ENCODE data around the gene RASGRF2. TPM values are rescaled to one million over a fixed set of nuclear protein-coding genes. Genes with fewer than 3 reads are reported as not detected.
A peak's percentile ranks its signal among the peaks of the same experiment; 100 is the strongest.

Gene RASGRF2
- total and polyA plus RNA-seq, 2 of the 13 experiments (the other 11 are each of a cell fraction or from before 2014, with no cell fraction given), result 23.6 to 29.0 TPM

DNA sequence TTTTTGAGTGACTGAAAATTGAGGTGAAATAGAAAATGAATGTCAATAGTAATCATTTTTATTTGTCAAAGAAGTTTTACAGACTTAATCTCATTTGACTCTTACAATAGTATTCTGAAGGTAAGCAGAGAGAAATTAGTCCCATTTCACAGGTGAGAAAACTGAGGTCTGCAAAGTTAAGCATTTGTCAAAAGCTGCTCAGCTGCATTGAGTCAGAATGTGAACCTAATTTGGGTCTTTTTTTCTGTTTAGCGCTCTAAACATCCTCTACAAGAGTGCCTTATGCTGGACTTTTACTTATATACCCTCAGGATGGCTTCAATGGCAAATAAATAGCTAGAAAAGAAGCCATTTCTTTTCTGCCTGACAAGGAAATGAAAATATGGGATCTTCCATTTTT, 135.7 kb downstream of the RASGRF2 start:
- DNase-seq (ENCODE audit: low spot score), result no peak
- ChIA-PET CTCF (ENCODE audit: low intra/inter-chr PET ratio, low total read pairs) (no interaction called here), POLR2A (no interaction called here)
- no peak for ATAC-seq
- in situ Hi-C loops (cut with HindIII; ENCODE audit: extremely low pct_ligation_motif_present, low pct_unique_long_range_greater_than_20kb), result no loop called here
- H3K4me2 ChIP-seq (ENCODE audit: low read depth, low read length), result no peak overlapping the region
- 96% methylated on average over 1 of the region's 1 CpG for WGBS (ENCODE audit: low lambda C conversion rate)
- H3K9ac ChIP-seq (ENCODE audit: insufficient read depth, low read depth, low read length), result no peak overlapping the region
- no peaks in the 10 kb centered on the region for H3K27me3 ChIP-seq (ENCODE audit: control insufficient read depth in 1 of 2, insufficient read depth in 2 of 2, low read length in 2 of 2)
- no peak overlapping the region for H3K4me3 ChIP-seq (replicated peaks in 1 of 3; ENCODE audit: insufficient read depth in 1 of 3, low read depth in 2 of 3, low read length in 3 of 3)
- no peak overlapping the region for H2AFZ ChIP-seq (ENCODE audit: low read length)
- FAIRE-seq, result no peak
- intact Hi-C loops (cut with micrococcal nuclease; ENCODE audit: unreplicated experiment), result no loop called here
- no TSS peak for BruUV-seq (replicated peaks)
- no peaks in the 10 kb centered on the region for H3K79me2 ChIP-seq (ENCODE audit: insufficient read depth, low read length)
- H3K27ac ChIP-seq (ENCODE audit: extremely low read length, insufficient read depth, low read length), result no peak overlapping the region
- peaks cover 7 to 48% of the 10 kb centered on the region in 2 experiments for H3K36me3 ChIP-seq (replicated peaks in 1 of 2; ENCODE audit: control insufficient read depth in 1 of 2, insufficient read depth in 2 of 2, low read length in 2 of 2)
- no peaks in the 10 kb centered on the region for H3K4me1 ChIP-seq (ENCODE audit: insufficient read depth, low read length)
- no peaks in the 10 kb centered on the region for H3K9me3 ChIP-seq (ENCODE audit: low read length)
- H4K20me1 ChIP-seq (ENCODE audit: insufficient read depth, low read length), result no peaks in the 10 kb centered on the region
- TF ChIP-seq ZNF629 (CRISPR knock-in tag; conservative IDR thresholded peaks at IDR 0.05) (peak; percentile 85), TMF1 (CRISPR knock-in tag; IDR thresholded peaks at IDR 0.05; ENCODE audit: low read depth) (no peak), ZNF724P (CRISPR knock-in tag; IDR thresholded peaks at IDR 0.05; ENCODE audit: borderline replicate concordance) (no peak)

DNA sequence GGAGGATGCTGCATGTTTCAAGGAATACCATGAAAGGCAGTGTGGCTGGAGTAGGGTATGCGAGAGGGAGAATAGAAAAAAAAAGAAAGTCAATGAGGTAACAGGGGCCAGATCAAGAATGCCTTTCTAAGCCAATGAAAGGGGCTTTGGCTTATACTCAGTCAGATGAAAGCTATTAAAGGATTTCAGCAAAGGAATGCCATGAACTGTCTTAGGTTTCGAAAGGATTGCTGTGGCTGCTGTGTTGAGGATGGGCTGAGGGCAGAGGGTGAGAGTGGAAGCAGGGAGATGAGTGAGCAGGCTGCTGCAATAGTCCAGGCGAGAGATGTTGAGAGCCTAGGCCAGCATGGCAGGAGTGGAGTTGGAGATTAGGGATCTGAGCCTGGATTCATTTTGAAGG, 137.6 kb downstream of the RASGRF2 start:
- Histone ChIP-seq H3K9ac (ENCODE audit: insufficient read depth, low read depth, low read length) (no peak overlapping the region), H2AFZ (ENCODE audit: low read length) (no peak overlapping the region), H3K4me1 (ENCODE audit: insufficient read depth, low read length) (no peaks in the 10 kb centered on the region), H3K9me3 (ENCODE audit: low read length) (no peaks in the 10 kb centered on the region), H3K79me2 (ENCODE audit: insufficient read depth, low read length) (no peaks in the 10 kb centered on the region), H3K4me2 (ENCODE audit: low read depth, low read length) (no peak overlapping the region), H4K20me1 (ENCODE audit: insufficient read depth, low read length) (no peaks in the 10 kb centered on the region), H3K4me3 (replicated peaks in 1 of 3; ENCODE audit: insufficient read depth in 1 of 3, low read depth in 2 of 3, low read length in 3 of 3) (no peak overlapping the region), H3K27me3 (ENCODE audit: control insufficient read depth in 1 of 2, insufficient read depth in 2 of 2, low read length in 2 of 2) (no peaks in the 10 kb centered on the region), H3K27ac (ENCODE audit: extremely low read length, insufficient read depth, low read length) (no peak overlapping the region), H3K36me3 (replicated peaks in 1 of 2; ENCODE audit: control insufficient read depth in 1 of 2, insufficient read depth in 2 of 2, low read length in 2 of 2) (peaks cover 4 to 41% of the 10 kb centered on the region in 2 experiments; a peak in 3 of 5 replicates)
- intact Hi-C loops (cut with micrococcal nuclease; ENCODE audit: unreplicated experiment) (no loop called here), in situ Hi-C loops (cut with HindIII; ENCODE audit: extremely low pct_ligation_motif_present, low pct_unique_long_range_greater_than_20kb) (no loop called here)
- DNase-seq (ENCODE audit: low spot score) (no peak), ATAC-seq (no peak), FAIRE-seq (no peak)
- WGBS (ENCODE audit: low lambda C conversion rate), result 96% methylated on average over 3 of the region's 3 CpGs
- CTCF ChIA-PET (ENCODE audit: low intra/inter-chr PET ratio, low total read pairs), result no interaction called here
- POLR2A ChIA-PET, result no interaction called here
- BruUV-seq (replicated peaks), result no TSS peak
- no peak for TF ChIP-seq HNRNPH1 (optimal IDR thresholded peaks at IDR 0.05; ENCODE audit: low read depth, low read length)
- TF ChIP-seq, protein P1, sequence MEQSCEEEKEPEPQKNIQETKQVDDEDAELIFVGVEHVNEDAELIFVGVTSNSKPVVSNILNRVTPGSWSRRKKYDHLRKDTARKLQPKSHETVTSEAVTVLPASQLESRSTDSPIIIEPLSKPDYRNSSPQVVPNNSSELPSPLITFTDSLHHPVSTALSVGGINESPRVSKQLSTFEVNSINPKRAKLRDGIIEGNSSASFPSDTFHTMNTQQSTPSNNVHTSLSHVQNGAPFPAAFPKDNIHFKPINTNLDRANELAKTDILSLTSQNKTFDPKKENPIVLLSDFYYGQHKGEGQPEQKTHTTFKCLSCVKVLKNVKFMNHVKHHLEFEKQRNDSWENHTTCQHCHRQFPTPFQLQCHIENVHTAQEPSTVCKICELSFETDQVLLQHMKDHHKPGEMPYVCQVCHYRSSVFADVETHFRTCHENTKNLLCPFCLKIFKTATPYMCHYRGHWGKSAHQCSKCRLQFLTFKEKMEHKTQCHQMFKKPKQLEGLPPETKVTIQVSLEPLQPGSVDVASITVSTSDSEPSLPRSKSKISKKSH (CRISPR knock-in tag; IDR thresholded peaks at IDR 0.05; ENCODE audit: borderline replicate concordance), result no peak
- no peak for TF ChIP-seq HDAC1 (CRISPR knock-in tag; IDR thresholded peaks at IDR 0.05)
- no peak for TF ChIP-seq REL (CRISPR knock-in tag; conservative IDR thresholded peaks at IDR 0.05)
- TF ChIP-seq ZNF549 (CRISPR knock-in tag; IDR thresholded peaks at IDR 0.05), result no peak
- no peak for TF ChIP-seq FOXJ3 (CRISPR knock-in tag; IDR thresholded peaks at IDR 0.05; ENCODE audit: borderline replicate concordance)
- TF ChIP-seq JDP2 (CRISPR knock-in tag; IDR thresholded peaks at IDR 0.05; ENCODE audit: borderline replicate concordance), result no peak
- TF ChIP-seq ZNF296 (CRISPR knock-in tag; conservative IDR thresholded peaks at IDR 0.05), result no peak
- TF ChIP-seq DNMT1 (CRISPR knock-in tag; IDR thresholded peaks at IDR 0.05), result no peak
- no peak for TF ChIP-seq FOXC1 (CRISPR knock-in tag; IDR thresholded peaks at IDR 0.05; ENCODE audit: borderline replicate concordance)
- no peak for TF ChIP-seq RORA (CRISPR knock-in tag; IDR thresholded peaks at IDR 0.05)
- TF ChIP-seq, protein P2, sequence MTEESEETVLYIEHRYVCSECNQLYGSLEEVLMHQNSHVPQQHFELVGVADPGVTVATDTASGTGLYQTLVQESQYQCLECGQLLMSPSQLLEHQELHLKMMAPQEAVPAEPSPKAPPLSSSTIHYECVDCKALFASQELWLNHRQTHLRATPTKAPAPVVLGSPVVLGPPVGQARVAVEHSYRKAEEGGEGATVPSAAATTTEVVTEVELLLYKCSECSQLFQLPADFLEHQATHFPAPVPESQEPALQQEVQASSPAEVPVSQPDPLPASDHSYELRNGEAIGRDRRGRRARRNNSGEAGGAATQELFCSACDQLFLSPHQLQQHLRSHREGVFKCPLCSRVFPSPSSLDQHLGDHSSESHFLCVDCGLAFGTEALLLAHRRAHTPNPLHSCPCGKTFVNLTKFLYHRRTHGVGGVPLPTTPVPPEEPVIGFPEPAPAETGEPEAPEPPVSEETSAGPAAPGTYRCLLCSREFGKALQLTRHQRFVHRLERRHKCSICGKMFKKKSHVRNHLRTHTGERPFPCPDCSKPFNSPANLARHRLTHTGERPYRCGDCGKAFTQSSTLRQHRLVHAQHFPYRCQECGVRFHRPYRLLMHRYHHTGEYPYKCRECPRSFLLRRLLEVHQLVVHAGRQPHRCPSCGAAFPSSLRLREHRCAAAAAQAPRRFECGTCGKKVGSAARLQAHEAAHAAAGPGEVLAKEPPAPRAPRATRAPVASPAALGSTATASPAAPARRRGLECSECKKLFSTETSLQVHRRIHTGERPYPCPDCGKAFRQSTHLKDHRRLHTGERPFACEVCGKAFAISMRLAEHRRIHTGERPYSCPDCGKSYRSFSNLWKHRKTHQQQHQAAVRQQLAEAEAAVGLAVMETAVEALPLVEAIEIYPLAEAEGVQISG (CRISPR knock-in tag; IDR thresholded peaks at IDR 0.05), result no peak
- no peak for TF ChIP-seq SP140L (CRISPR knock-in tag; IDR thresholded peaks at IDR 0.05; ENCODE audit: borderline replicate concordance)
- no peak for TF ChIP-seq ZNF17 (CRISPR knock-in tag; IDR thresholded peaks at IDR 0.05)

Measured in HepG2 (cell line).